K562 (cell line): ENCODE measurements around the gene AKR1A1. TPM values are rescaled to one million over a fixed set of nuclear protein-coding genes. Genes with fewer than 3 reads are reported as not detected.

ENCODE experiments used
- BACH1 ChIP-seq: fragments of 200-800 bp; sonication (Bioruptor generic); IDR thresholded peaks from 2 replicates; pipeline ENCODE4 v1.6.1; 2016; ENCODE audit warnings: missing genetic modification characterization, missing compliant biosample characterization
- CBX1 ChIP-seq: sonication (generic); IDR thresholded peaks from 2 replicates; pipeline ENCODE4 v1.6.1; 2016; ENCODE audit warnings: antibody characterized with exemption, low read depth, mild to moderate bottlenecking
- CC2D1A ChIP-seq: fragments of 450-650 bp; IDR thresholded peaks from 2 replicates; pipeline ENCODE4 v1.6.1; 2017; ENCODE audit warnings: mild to moderate bottlenecking
- ELF2 ChIP-seq: fragments of 250-450 bp; sonication (Bioruptor Pico); IDR thresholded peaks from 2 replicates; pipeline ENCODE4 v1.5.0; 2021; ENCODE audit warnings: mild to moderate bottlenecking
- FOXP1 ChIP-seq: sonication (generic); formaldehyde crosslinking; IDR thresholded peaks from 2 replicates; pipeline ENCODE4 v1.8.0; 2022; ENCODE audit warnings: mild to moderate bottlenecking, missing genetic modification reagents
- GATA2 ChIP-seq: sonication (generic); formaldehyde crosslinking; IDR thresholded peaks from 2 replicates; pipeline ENCODE4 v1.4.0; 2020; ENCODE audit warnings: mild to moderate bottlenecking, missing genetic modification reagents
- HDAC3 ChIP-seq: fragments of 450-650 bp; IDR thresholded peaks from 2 replicates; pipeline ENCODE4 v1.6.1; 2018; ENCODE audit warnings: borderline replicate concordance, mild to moderate bottlenecking, moderate library complexity; ENCODE audit not compliant: partially characterized antibody
- HDAC6 ChIP-seq: IDR thresholded peaks from 2 replicates; pipeline ENCODE4 v1.6.1; 2012; ENCODE audit warnings: low read depth, mild to moderate bottlenecking, control low read depth, inconsistent platforms, low read length, moderate library complexity
- HIVEP1 ChIP-seq: fragments of 250-450 bp; sonication (Bioruptor Pico); IDR thresholded peaks from 2 replicates; pipeline ENCODE4 v1.4.0; 2020; ENCODE audit warnings: mild to moderate bottlenecking
- HMG20B ChIP-seq: fragments of 250-450 bp; sonication (Bioruptor Pico); IDR thresholded peaks from 2 replicates; pipeline ENCODE4 v1.5.0; 2021; ENCODE audit warnings: mild to moderate bottlenecking
- JUND ChIP-seq, 2 experiments: IDR thresholded peaks; 2 replicates in 1 of 2; 3 replicates in 1 of 2; pipeline ENCODE4 v1.6.1; 2011; ENCODE audit warnings: borderline replicate concordance in 2 of 2, low read depth in 2 of 2, low read length in 2 of 2, improper control_type of control experiment in 1 of 2, missing biosample characterization in 1 of 2, missing genetic modification characterization in 1 of 2, missing genetic modification reagents in 1 of 2
- KDM4B ChIP-seq, 2 experiments: fragments of 450-650 bp in 1 of 2; sonication (generic) in 1 of 2; IDR thresholded peaks; 2 replicates each; pipeline ENCODE4 v1.6.1; 2016 to 2017; ENCODE audit warnings: borderline replicate concordance in 2 of 2, antibody characterized with exemption in 1 of 2, low read depth in 1 of 2, mild to moderate bottlenecking in 1 of 2
- LEF1 ChIP-seq: fragments of 450-650 bp; IDR thresholded peaks from 2 replicates; pipeline ENCODE4 v1.6.1; 2016; ENCODE audit warnings: mild to moderate bottlenecking
- MBD2 ChIP-seq: sonication (generic); IDR thresholded peaks from 2 replicates; pipeline ENCODE4 v1.6.1; 2016; ENCODE audit warnings: low read depth, borderline replicate concordance
- NBN ChIP-seq: fragments of 450-650 bp; IDR thresholded peaks from 2 replicates; pipeline ENCODE4 v1.6.1; 2016; ENCODE audit warnings: low read depth, mild to moderate bottlenecking
- POLR2AphosphoS2 ChIP-seq: IDR thresholded peaks from 2 replicates; pipeline ENCODE4 v1.6.1; 2012; ENCODE audit warnings: low read length, improper control_type of control experiment
- POLR2AphosphoS5 ChIP-seq: IDR thresholded peaks from 2 replicates; pipeline ENCODE4 v1.6.1; 2011; ENCODE audit warnings: mild to moderate bottlenecking, low read depth, low read length, moderate library complexity; ENCODE audit not compliant: control insufficient read depth, insufficient read depth
- SIN3A ChIP-seq, 2 experiments: fragments of 150-350 bp in 1 of 2; IDR thresholded peaks; 2 replicates each; pipeline ENCODE4 v1.6.1; 2011 to 2016; ENCODE audit warnings: borderline replicate concordance in 2 of 2, low read depth in 2 of 2, low read length in 2 of 2, mild to moderate bottlenecking in 2 of 2, moderate library complexity in 2 of 2; ENCODE audit not compliant: control insufficient read depth in 1 of 2
- SMARCB1 ChIP-seq: IDR thresholded peaks from 2 replicates; pipeline ENCODE4 v1.6.1; 2011; ENCODE audit warnings: improper control_type of control experiment, low read depth; ENCODE audit not compliant: insufficient read length
- TAF15 ChIP-seq: fragments of 200-400 bp; formaldehyde crosslinking; IDR thresholded peaks from 2 replicates; pipeline ENCODE4 v1.6.1; 2017; ENCODE audit warnings: mild to moderate bottlenecking, low read depth, low read length, moderate library complexity
- polyA plus RNA-seq, 8 experiments: library from polyadenylated mRNA; depleted of rRNA in 4 of 8; stranded (reverse) in 5 of 8; unstranded in 3 of 8; fragments of >200 nt; fragmentation: Nextera tagmentation in 2 of 8; fragmentation: Illumina TruSeq in 1 of 8; extraction: Ambion mirVana in 2 of 8; extraction: Trizol in 1 of 8; gene quantifications; 2 replicates each; pipeline versions ENCODE4 v1.2.1 to v1.2.3, GENCODE V29; 2011 to 2014; ENCODE audit warnings: inconsistent platforms in 1 of 8, missing spikeins in 1 of 8
- total RNA-seq, 7 experiments: library from RNA; depleted of rRNA in 6 of 7; stranded (reverse); fragments of >200 nt in 6 of 7; fragmentation: Illumina TruSeq in 2 of 7; extraction: Trizol in 2 of 7; gene quantifications; 2 replicates each; pipeline versions ENCODE4 v1.2.1 to v1.2.3, GENCODE V29; 2011 to 2021; ENCODE audit warnings: low replicate concordance in 1 of 7
- TF ChIP-seq, protein P1 (sequence below): sonication (generic); formaldehyde crosslinking; IDR thresholded peaks from 2 replicates; pipeline ENCODE4 v1.8.0; 2022; ENCODE audit warnings: mild to moderate bottlenecking, missing genetic modification reagents, borderline replicate concordance

AKR1A1 gene
- total and polyA plus RNA-seq, 9 of the 15 experiments (the other 6 are each of a cell fraction or from before 2014, with no cell fraction given): 68.6 to 211 (median 132) TPM

DNA sequence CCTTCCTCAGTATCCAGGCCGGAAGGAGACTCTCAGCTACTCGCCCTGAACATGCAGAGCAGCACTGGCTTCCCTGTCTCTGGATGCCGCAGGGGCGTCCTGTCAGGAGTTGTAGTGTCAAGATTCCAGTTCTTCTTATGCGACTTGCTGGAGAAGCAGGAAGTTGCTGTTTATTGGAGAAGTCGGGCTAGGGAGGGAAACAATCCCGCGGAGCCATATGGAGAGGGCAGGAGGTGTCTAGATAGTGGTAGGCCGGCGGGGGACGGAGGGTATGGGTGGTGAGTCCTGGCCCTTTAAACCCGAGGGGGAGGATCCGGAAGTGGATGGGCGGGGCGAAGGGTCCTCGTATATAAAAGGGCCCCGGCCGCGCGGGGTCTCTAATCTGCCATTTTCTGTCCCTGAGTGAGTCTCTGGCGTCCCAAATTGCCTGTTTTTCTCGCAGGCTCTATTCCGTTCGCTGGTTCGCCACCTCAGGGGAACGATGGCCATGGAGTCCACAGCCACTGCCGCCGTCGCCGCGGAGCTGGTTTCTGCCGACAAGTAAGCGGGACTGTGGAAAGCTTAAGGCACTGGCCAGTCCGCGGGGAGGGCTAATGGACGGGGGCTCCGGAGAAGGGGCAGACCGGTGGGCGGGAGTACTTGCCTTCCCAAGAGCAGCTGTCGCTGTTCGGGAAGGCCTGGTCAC, 33.2 kb downstream of the AKR1A1 start, which contains the start of gene NASP (continued):
- TF ChIP-seq POLR2AphosphoS2 (peak; percentile 93), SIN3A (IDR thresholded peaks at IDR 0.05; ENCODE audit: borderline replicate concordance in 2 of 2, control insufficient read depth in 1 of 2, low read depth in 2 of 2, low read length in 2 of 2) (peak; percentile 90 to 99), POLR2AphosphoS5 (peak; percentile 100), HDAC6 (peak; percentile 87; the same call in 1 of the 2 replicates), BACH1 (tag) (no peak), MBD2 (peak; percentile 89), NBN (peak; percentile 61), TAF15 (0 out of 2 replicates have a peak, but pooled peaks have one; percentile 53), FOXP1 (CRISPR knock-in tag) (peak; percentile 18; the same call in 1 of the 2 replicates), GATA2 (CRISPR knock-in tag) (peak; percentile 43; the same call in 1 of the 2 replicates), JUND (IDR thresholded peaks at IDR 0.05; ENCODE audit: borderline replicate concordance, low read depth, low read length) (no peak), JUND (tag; IDR thresholded peaks at IDR 0.05; ENCODE audit: borderline replicate concordance, low read depth, low read length) (peak; percentile 65; the same call in 2 of the 3 replicates), ELF2 (CRISPR knock-in tag) (peak; percentile 43), CC2D1A (peak; percentile 53; the same call in 1 of the 2 replicates), KDM4B (IDR thresholded peaks at IDR 0.05; ENCODE audit: borderline replicate concordance in 2 of 2, low read depth in 1 of 2) (no peak), HIVEP1 (CRISPR knock-in tag) (no peak), CBX1 (peak; percentile 81; the same call in 1 of the 2 replicates), HMG20B (no peak), SMARCB1 (no peak), HDAC3 (peak; percentile 49), LEF1 (0 out of 2 replicates have a peak, but pooled peaks have one; percentile 17)
- TF ChIP-seq, protein P1, sequence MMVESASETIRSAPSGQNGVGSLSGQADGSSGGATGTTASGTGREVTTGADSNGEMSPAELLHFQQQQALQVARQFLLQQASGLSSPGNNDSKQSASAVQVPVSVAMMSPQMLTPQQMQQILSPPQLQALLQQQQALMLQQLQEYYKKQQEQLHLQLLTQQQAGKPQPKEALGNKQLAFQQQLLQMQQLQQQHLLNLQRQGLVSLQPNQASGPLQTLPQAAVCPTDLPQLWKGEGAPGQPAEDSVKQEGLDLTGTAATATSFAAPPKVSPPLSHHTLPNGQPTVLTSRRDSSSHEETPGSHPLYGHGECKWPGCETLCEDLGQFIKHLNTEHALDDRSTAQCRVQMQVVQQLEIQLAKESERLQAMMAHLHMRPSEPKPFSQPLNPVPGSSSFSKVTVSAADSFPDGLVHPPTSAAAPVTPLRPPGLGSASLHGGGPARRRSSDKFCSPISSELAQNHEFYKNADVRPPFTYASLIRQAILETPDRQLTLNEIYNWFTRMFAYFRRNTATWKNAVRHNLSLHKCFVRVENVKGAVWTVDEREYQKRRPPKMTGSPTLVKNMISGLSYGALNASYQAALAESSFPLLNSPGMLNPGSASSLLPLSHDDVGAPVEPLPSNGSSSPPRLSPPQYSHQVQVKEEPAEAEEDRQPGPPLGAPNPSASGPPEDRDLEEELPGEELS (CRISPR knock-in tag): no peak; the same call in 1 of the 2 replicates
